IPS-18a (cell line): ENCODE data around the gene TMEM120B.
A peak's percentile ranks its signal among the peaks of the same experiment; 100 is the strongest.
"Not testable (repeated sequence)": the region's sequence is repeated elsewhere in the genome, so short reads cannot be mapped to it uniquely, and the experiment has no call there.

Experiments used
- H3K27ac ChIP-seq: one replicate; pipeline ENCODE4 v1.5.1; 2013; ENCODE audit warnings: low read length
- H3K27me3 ChIP-seq: one replicate; pipeline ENCODE4 v1.6.1; 2013; ENCODE audit warnings: mild to moderate bottlenecking, low read length; ENCODE audit not compliant: control insufficient read depth, insufficient read depth
- H3K36me3 ChIP-seq: one replicate; pipeline ENCODE4 v1.6.1; 2013; ENCODE audit warnings: low read depth, low read length; ENCODE audit not compliant: control insufficient read depth
- H3K4me1 ChIP-seq: one replicate; pipeline ENCODE4 v1.6.1; 2013; ENCODE audit warnings: low read depth, low read length; ENCODE audit not compliant: control insufficient read depth
- H3K4me3 ChIP-seq: one replicate; pipeline ENCODE4 v1.5.1; 2013; ENCODE audit warnings: low read length
- H3K9ac ChIP-seq: one replicate; pipeline ENCODE4 v1.6.1; 2013; ENCODE audit warnings: mild to moderate bottlenecking, low read length, moderate library complexity
- H3K9me3 ChIP-seq: one replicate; pipeline ENCODE4 v1.6.1; 2013; ENCODE audit warnings: low read depth, low read length; ENCODE audit not compliant: control insufficient read depth

TMEM120B gene

DNA sequence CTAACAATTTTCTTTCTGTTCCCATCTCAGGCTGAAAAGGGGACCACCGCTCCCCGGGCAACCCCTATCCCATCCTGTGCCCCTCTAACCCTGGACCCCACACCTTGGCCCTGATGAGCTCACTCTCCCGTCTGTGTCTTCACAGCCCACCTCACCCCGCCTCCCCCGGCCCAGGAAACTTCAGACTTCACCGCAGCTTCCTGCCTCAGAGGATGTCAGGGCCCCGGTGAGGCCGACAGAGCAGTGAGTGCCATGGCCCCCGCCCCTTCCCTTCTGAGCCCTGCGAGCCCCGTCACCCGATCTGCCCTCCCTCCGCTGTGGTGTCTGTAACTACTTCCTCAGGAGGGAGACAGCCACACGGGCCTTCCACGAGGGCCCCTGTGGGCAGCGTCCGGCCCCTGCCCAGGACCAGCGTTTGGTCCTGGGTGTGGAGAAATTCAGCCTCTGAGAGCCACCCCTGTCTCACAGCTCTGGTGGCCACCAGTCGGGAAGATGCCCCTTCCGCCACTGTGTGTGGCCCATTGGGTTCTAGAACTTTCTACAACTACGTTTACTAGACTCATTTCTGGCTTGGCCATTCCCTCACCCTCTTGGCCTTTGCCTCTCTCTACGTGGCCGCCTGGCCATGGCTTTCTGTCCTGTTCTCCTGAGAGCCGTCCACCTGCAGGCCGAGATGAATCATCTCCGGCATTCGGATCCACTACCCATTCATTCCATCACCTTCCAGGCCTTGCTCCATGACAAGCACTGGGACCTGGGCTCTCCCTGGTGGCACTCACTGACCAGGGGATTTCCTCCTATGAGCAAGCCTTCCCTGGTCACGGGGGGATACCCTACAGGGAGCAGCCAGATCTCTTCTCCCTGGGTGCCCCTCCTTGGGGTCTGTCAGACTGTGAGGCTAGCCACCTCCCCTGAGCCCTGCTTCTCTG is 77.5 kb downstream of the TMEM120B start:
- H3K9ac ChIP-seq, result no peak overlapping the region

DNA sequence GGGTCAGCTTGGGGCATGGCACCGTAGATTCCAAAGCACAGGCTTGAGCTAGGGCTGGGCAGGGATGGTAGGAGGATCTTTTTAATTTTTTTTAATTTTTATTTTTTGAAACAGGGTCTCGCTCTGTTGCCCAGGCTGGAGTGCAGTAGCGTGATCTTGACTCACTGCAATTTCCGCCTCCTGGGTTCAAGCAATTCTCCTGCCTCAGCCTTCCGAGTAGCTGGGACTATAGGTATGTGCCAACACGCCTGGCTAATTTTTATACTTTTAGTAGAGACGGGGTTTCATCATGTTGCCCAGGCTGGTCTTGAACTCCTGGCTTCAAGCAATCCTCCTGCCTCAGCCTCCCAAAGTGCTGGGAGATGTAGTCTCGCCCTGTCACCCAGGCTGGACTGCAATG is 78.2 kb downstream of the TMEM120B start:
- H3K27me3 ChIP-seq, H3K27ac ChIP-seq, H3K4me3 ChIP-seq, H3K4me1 ChIP-seq, H3K36me3 ChIP-seq, H3K9me3 ChIP-seq, H3K9ac ChIP-seq: not testable (repeated sequence)

More for the DNA sequence above, 77.5 kb downstream of the TMEM120B start:
- Histone ChIP-seq H3K4me1 (peaks cover 7% of the 10 kb centered on the region), H3K36me3 (no peaks in the 10 kb centered on the region), H3K9me3 (no peaks in the 10 kb centered on the region), H3K27ac (no peak overlapping the region), H3K4me3 (no peak overlapping the region), H3K27me3 (no peaks in the 10 kb centered on the region)

DNA sequence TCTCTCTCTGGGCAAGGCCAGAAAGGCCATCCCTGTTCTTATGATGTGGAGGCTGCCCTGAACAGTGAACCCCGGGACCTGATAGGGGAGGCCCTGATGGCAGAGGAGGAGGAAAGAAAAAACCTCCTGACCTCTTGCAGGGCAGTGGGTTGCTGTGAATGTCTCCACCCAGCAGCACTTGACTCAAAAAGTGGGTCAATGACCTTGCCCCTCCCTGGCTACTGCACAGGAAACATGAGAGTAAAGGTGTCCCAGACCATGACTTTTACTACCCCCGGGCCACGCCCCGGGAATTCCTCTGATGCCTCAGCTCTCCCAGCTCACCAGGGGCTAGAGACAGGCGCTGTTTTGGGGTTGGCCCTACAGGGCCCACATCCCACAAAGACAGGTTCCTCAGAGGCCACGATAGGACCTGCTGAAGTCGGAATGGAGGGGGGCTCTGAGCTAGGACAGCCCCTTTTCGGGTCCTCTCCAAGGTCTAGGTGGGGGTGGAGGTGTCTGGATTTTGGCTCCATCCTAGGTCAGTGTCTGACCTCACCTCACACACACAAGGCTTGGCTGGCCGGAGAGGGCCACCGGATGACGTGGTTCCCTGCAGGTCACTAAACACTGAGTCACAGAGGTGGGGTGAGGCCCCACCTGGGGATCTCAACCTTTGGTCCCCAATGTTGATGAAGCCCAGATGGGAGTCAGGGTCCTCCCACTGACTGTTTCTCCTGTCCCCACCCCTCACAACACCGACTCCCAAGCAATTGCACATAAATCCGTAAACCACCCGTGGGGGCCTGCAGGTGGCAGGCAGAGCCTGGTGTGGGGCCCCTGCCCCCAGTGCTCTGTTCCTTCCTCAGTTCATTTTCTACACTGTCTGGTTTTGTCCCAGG is 79.4 kb downstream of the TMEM120B start:
- H3K4me1 ChIP-seq, result peaks cover 7% of the 10 kb centered on the region
- H3K4me3 ChIP-seq, result peak overlapping the region; percentile 64
- no peaks in the 10 kb centered on the region for H3K36me3 ChIP-seq
- no peaks in the 10 kb centered on the region for H3K27me3 ChIP-seq
- H3K9ac ChIP-seq, result no peak overlapping the region
- H3K27ac ChIP-seq, result no peak overlapping the region
- H3K9me3 ChIP-seq, result no peaks in the 10 kb centered on the region

GRCh38 chr12:121792607-121793439 is 80.3 kb downstream of the TMEM120B start:
- H3K4me1 ChIP-seq, result peaks cover 13% of the 10 kb centered on the region

GRCh38 chr12:121793440-121793837 is 80.9 kb downstream of the TMEM120B start, which contains the start of gene RHOF:
Gene RHOF, minus strand, starts transcription at chr12:121793688. Its CDS starts 55 bp downstream, at chr12:121793633.
- no peaks in the 10 kb centered on the region for H3K9me3 ChIP-seq
- no peaks in the 10 kb centered on the region for H3K36me3 ChIP-seq
- peak within 1 kb of the TSS; percentile 14 for H3K9ac ChIP-seq
- no peaks in the 10 kb centered on the region for H3K27me3 ChIP-seq
- H3K4me1 ChIP-seq, result peaks cover 19% of the 10 kb centered on the region
- H3K27ac ChIP-seq, result no peak within 1 kb of the TSS
- peak within 1 kb of the TSS; percentile 64 for H3K4me3 ChIP-seq

More at GRCh38 chr12:121792607-121793439, 80.3 kb downstream of the TMEM120B start:
- no peaks in the 10 kb centered on the region for H3K9me3 ChIP-seq
- no peaks in the 10 kb centered on the region for H3K27me3 ChIP-seq
- H3K36me3 ChIP-seq, result no peaks in the 10 kb centered on the region
- H3K27ac ChIP-seq, result no peak overlapping the region
- peak overlapping the region; percentile 14 for H3K9ac ChIP-seq
- peak overlapping the region; percentile 64 for H3K4me3 ChIP-seq

GRCh38 chr12:121793838-121794533 is 81.4 kb downstream of the TMEM120B start:
- peak overlapping the region; percentile 64 for H3K4me3 ChIP-seq
- H3K36me3 ChIP-seq, result no peaks in the 10 kb centered on the region
- peak overlapping the region; percentile 10 for H3K9ac ChIP-seq
- H3K9me3 ChIP-seq, result no peaks in the 10 kb centered on the region
- peaks cover 24% of the 10 kb centered on the region for H3K4me1 ChIP-seq
- no peaks in the 10 kb centered on the region for H3K27me3 ChIP-seq
- H3K27ac ChIP-seq, result no peak overlapping the region

DNA sequence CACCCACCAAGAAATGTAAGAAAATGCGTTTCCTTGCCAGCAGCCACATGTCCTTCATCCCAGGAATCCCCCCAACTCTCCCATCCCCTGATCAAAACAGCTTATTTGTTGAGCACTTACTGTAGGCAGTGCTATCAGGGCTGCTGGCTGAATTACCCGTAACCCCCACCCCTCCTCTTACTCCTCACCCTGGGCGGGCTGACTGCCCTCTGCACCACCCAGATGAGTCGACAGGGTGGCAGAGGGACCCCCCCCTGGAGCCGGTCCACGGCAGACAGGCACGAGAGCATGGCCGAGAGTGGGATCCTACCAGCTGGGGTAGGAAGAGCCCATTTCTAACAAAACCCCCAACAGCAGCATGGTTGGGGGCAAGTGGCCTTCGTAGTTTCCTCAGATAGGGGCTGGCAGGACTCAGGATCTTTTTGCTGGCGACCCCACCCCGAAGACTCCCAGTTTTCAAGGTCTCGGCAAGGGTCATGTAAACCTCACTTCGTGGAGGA is 82.0 kb downstream of the TMEM120B start:
- Histone ChIP-seq H3K27me3 (no peaks in the 10 kb centered on the region), H3K36me3 (no peaks in the 10 kb centered on the region), H3K27ac (no peak overlapping the region), H3K9ac (peak overlapping the region; percentile 8), H3K4me3 (peak overlapping the region; percentile 64), H3K9me3 (no peaks in the 10 kb centered on the region), H3K4me1 (peaks cover 29% of the 10 kb centered on the region)

DNA sequence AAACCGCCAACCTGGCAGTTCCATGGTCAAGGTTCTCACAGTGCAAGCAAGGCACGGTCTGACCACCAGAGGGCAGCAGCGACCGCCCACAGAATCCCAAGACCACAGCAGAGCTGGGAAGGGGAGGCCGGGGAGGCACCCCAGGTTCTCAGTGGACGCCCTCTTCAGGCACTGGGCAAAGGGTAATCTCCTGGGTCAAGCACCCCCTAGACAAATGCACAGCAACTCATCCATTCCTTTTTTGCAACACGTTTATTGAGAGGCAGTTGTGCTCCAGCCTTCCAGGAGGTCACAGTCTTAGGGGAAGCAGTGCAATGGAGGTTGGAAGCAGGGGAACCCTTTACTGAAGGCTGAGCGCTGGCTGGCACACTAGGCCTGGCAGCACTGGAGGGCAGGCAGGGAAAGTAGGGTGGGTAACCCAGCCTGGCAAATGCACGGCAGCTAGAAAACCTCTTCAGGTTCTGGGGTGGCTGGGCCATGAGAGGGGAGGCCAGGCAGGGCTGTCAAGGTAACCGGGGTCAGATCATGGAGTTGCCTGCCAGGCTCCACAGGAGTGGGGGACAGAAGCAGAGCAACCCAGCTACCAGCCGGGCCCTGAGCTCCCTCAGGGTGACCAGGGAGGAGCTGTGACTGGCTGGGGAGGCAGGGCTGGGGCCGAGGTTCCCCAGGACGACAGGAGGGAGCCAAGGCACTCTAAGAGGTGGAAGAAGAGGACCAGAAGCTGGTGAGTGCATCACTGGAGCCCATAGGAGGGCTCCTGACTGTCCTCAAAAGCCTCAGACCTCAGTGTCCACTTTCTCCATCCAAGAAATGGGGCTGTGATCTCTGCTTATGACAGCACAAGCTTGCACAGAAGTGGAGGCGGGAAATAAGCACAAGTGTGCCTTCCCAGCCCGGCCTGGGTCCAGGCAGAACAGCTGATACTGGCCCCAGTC is 82.7 kb downstream of the TMEM120B start:
- Histone ChIP-seq H3K27ac (no peak overlapping the region), H3K4me3 (peak overlapping the region; percentile 64), H3K27me3 (no peaks in the 10 kb centered on the region), H3K36me3 (no peaks in the 10 kb centered on the region), H3K4me1 (peaks cover 29% of the 10 kb centered on the region), H3K9ac (peak overlapping the region; percentile 8), H3K9me3 (no peaks in the 10 kb centered on the region)

DNA sequence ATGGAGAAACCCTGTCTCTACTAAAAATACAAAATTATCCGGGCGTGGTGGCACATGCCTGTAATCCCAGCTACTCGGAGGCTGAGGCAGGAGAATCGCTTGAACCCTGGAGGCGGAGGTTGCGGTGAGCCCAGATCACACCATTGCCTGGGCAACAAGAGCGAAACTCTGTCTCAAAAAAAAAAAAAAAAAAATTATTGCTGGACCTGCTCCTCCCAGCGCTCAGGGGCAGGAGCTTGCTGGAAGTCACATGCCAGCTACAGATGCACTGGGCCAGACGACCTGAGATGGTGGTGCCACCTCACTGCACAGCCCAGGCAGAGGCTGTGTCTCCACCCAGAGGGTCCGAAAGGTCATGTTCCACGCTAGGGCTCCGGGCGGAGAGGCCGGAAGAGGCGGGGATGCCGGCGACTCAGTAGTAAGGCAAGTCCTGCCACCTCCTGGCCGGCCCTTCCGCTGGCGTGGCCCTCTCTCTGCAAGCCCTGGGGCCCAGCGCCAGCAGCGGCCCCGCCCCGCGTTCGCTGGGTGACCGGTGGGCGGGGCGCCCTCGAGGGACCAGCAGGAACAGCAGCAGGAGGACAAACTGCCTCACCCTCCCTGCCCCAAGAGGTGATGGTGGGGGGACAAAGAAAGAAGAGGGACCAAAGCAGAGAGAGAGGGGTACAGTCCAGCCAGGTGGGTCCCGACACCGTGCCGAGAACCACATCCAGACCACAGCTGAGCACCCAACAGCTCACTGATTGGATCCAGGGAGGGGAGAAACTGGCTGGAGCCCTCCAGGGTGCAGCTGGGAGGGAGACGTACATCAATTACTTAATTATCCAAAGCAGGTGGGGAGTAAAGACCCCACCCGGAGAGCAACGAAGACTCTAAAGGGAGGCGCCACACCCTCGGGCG is 84.6 kb downstream of the TMEM120B start:
- H3K27ac ChIP-seq, result no peak overlapping the region
- H3K9ac ChIP-seq, result no peak overlapping the region
- H3K36me3 ChIP-seq, result no peaks in the 10 kb centered on the region
- peak overlapping the region; percentile 46 for H3K4me3 ChIP-seq
- no peaks in the 10 kb centered on the region for H3K27me3 ChIP-seq
- H3K4me1 ChIP-seq, result peaks cover 29% of the 10 kb centered on the region
- H3K9me3 ChIP-seq, result no peaks in the 10 kb centered on the region
